H1 (cell line): ENCODE data around the gene DCLRE1A. TPM values are rescaled to one million over a fixed set of nuclear protein-coding genes. Genes with fewer than 3 reads are reported as not detected.

ENCODE experiments used
- BRCA1 ChIP-seq: IDR thresholded peaks from 2 replicates; pipeline ENCODE4 v1.6.1; 2012; ENCODE audit warnings: low read depth, low read length, improper control_type of control experiment
- KDM1A ChIP-seq: fragments of 200-600, 300-600 bp; sonication (generic); IDR thresholded peaks from 2 replicates; pipeline ENCODE4 v1.7.1; 2016; ENCODE audit warnings: mild to moderate bottlenecking, low read length, borderline replicate concordance
- NANOG ChIP-seq: IDR thresholded peaks from 2 replicates; pipeline ENCODE4 v1.6.1; 2011; ENCODE audit warnings: low read length, low read depth, mild to moderate bottlenecking, inconsistent platforms; ENCODE audit not compliant: insufficient read depth, poor library complexity, severe bottlenecking
- ZNF274 ChIP-seq: IDR thresholded peaks from 2 replicates; pipeline ENCODE4 v1.7.0; 2012; ENCODE audit warnings: low read length, borderline replicate concordance; ENCODE audit errors: extremely low read depth
- polyA plus RNA-seq, 7 experiments: library from polyadenylated mRNA; depleted of rRNA in 3 of 7; stranded (reverse) in 5 of 7; unstranded in 2 of 7; fragments of >200 nt in 5 of 7; fragments of 200-250 nt in 2 of 7; gene quantifications; 1 replicate in 5 of 7; 2 replicates in 1 of 7; 4 replicates in 1 of 7; pipeline versions ENCODE4 v1.2.1 to v1.2.3, GENCODE V29; 2011 to 2013; ENCODE audit warnings: missing spikeins in 2 of 7, mixed read lengths in 2 of 7
- total RNA-seq: library from RNA; stranded (reverse); fragmentation: NEBNext Ultra II Directional; extraction: Animal tissue kit (Norgen Biotek cat#: 25700); gene quantifications from 2 replicates; pipeline ENCODE4 v1.2.1, GENCODE V29; 2021
- TF ChIP-seq, protein P1 (sequence below): fragments of 300-600 bp; sonication (generic); IDR thresholded peaks from 2 replicates; pipeline ENCODE4 v1.7.1; 2012; ENCODE audit warnings: low read length, moderate library complexity, mild to moderate bottlenecking, inconsistent platforms; ENCODE audit not compliant: insufficient replicate concordance
- TF ChIP-seq, protein P2 (sequence below): IDR thresholded peaks from 2 replicates; pipeline ENCODE4 v1.6.1; 2011; ENCODE audit warnings: low read length, improper control_type of control experiment

DCLRE1A gene
- total and polyA plus RNA-seq, 2 of the 8 experiments (the other 6 are each of a cell fraction or from before 2014, with no cell fraction given) = 8.1 to 10.1 TPM

DNA sequence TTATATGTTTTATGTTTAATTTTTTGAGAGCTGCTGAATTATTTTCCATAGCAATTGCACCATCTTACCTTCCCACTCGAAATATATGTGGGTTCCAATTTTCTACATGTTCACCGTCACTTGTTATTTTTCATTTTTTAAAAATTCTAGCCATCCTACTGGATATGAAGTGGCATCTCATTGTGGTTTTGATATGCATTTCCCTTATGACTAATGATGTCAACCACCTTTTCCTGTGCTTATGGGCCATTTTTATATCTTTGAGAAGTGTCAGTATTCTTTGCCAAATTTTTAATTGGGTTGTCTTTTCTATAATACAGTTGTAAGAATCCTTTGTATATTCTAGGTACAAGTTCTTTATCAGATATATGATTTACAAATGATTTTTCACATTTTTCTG, 28.4 kb upstream of the DCLRE1A start (continued):
- TF ChIP-seq, protein P1, sequence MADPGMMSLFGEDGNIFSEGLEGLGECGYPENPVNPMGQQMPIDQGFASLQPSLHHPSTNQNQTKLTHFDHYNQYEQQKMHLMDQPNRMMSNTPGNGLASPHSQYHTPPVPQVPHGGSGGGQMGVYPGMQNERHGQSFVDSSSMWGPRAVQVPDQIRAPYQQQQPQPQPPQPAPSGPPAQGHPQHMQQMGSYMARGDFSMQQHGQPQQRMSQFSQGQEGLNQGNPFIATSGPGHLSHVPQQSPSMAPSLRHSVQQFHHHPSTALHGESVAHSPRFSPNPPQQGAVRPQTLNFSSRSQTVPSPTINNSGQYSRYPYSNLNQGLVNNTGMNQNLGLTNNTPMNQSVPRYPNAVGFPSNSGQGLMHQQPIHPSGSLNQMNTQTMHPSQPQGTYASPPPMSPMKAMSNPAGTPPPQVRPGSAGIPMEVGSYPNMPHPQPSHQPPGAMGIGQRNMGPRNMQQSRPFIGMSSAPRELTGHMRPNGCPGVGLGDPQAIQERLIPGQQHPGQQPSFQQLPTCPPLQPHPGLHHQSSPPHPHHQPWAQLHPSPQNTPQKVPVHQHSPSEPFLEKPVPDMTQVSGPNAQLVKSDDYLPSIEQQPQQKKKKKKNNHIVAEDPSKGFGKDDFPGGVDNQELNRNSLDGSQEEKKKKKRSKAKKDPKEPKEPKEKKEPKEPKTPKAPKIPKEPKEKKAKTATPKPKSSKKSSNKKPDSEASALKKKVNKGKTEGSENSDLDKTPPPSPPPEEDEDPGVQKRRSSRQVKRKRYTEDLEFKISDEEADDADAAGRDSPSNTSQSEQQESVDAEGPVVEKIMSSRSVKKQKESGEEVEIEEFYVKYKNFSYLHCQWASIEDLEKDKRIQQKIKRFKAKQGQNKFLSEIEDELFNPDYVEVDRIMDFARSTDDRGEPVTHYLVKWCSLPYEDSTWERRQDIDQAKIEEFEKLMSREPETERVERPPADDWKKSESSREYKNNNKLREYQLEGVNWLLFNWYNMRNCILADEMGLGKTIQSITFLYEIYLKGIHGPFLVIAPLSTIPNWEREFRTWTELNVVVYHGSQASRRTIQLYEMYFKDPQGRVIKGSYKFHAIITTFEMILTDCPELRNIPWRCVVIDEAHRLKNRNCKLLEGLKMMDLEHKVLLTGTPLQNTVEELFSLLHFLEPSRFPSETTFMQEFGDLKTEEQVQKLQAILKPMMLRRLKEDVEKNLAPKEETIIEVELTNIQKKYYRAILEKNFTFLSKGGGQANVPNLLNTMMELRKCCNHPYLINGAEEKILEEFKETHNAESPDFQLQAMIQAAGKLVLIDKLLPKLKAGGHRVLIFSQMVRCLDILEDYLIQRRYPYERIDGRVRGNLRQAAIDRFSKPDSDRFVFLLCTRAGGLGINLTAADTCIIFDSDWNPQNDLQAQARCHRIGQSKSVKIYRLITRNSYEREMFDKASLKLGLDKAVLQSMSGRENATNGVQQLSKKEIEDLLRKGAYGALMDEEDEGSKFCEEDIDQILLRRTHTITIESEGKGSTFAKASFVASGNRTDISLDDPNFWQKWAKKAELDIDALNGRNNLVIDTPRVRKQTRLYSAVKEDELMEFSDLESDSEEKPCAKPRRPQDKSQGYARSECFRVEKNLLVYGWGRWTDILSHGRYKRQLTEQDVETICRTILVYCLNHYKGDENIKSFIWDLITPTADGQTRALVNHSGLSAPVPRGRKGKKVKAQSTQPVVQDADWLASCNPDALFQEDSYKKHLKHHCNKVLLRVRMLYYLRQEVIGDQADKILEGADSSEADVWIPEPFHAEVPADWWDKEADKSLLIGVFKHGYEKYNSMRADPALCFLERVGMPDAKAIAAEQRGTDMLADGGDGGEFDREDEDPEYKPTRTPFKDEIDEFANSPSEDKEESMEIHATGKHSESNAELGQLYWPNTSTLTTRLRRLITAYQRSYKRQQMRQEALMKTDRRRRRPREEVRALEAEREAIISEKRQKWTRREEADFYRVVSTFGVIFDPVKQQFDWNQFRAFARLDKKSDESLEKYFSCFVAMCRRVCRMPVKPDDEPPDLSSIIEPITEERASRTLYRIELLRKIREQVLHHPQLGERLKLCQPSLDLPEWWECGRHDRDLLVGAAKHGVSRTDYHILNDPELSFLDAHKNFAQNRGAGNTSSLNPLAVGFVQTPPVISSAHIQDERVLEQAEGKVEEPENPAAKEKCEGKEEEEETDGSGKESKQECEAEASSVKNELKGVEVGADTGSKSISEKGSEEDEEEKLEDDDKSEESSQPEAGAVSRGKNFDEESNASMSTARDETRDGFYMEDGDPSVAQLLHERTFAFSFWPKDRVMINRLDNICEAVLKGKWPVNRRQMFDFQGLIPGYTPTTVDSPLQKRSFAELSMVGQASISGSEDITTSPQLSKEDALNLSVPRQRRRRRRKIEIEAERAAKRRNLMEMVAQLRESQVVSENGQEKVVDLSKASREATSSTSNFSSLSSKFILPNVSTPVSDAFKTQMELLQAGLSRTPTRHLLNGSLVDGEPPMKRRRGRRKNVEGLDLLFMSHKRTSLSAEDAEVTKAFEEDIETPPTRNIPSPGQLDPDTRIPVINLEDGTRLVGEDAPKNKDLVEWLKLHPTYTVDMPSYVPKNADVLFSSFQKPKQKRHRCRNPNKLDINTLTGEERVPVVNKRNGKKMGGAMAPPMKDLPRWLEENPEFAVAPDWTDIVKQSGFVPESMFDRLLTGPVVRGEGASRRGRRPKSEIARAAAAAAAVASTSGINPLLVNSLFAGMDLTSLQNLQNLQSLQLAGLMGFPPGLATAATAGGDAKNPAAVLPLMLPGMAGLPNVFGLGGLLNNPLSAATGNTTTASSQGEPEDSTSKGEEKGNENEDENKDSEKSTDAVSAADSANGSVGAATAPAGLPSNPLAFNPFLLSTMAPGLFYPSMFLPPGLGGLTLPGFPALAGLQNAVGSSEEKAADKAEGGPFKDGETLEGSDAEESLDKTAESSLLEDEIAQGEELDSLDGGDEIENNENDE = no peak
- TF ChIP-seq, protein P2, sequence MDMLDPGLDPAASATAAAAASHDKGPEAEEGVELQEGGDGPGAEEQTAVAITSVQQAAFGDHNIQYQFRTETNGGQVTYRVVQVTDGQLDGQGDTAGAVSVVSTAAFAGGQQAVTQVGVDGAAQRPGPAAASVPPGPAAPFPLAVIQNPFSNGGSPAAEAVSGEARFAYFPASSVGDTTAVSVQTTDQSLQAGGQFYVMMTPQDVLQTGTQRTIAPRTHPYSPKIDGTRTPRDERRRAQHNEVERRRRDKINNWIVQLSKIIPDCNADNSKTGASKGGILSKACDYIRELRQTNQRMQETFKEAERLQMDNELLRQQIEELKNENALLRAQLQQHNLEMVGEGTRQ = no peak
- TF ChIP-seq NANOG (no peak), ZNF274 (no peak), BRCA1 (no peak), KDM1A (no peak)
